ENCODE results near the gene OVAAL. TPM values are rescaled to one million over a fixed set of nuclear protein-coding genes. Genes with fewer than 3 reads are reported as not detected.

Gene OVAAL
- total RNA-seq, 2 experiments from 2014 or later = not detected

- Mint-ChIP-seq H3K9me3 (ENCODE audit: insufficient read depth) (no peaks in the 10 kb centered on the region), H3K27me3 (ENCODE audit: low read depth) (peaks cover 2% of the 10 kb centered on the region), H3K4me1 (ENCODE audit: low read depth) (peaks cover 2% of the 10 kb centered on the region), H3K27ac (no peak overlapping the region), H3K36me3 (ENCODE audit: low read depth) (no peaks in the 10 kb centered on the region), H3K4me3 (no peak overlapping the region)
- CTCF ChIA-PET = interaction anchor here (3.8 to 5.3 kb wide), 2 partner anchors 10 to 335 kb away, joined by 17 to 29 read pairs; no protein-coding TSS in a partner anchor
- no peak for ATAC-seq
- POLR2A ChIA-PET = no interaction called here
- no peak for DNase-seq
Measured at GRCh38 chr1:180527101-180527669, 31.6 kb upstream of the OVAAL start.

GRCh38 chr1:180528868-180529470, 29.8 kb upstream of the OVAAL start:
- Mint-ChIP-seq H3K27ac (no peak overlapping the region), H3K36me3 (ENCODE audit: low read depth) (no peaks in the 10 kb centered on the region), H3K4me1 (ENCODE audit: low read depth) (peaks cover 5% of the 10 kb centered on the region), H3K27me3 (ENCODE audit: low read depth) (no peaks in the 10 kb centered on the region), H3K4me3 (no peak overlapping the region), H3K9me3 (ENCODE audit: insufficient read depth) (no peaks in the 10 kb centered on the region)
- ATAC-seq (no peak), DNase-seq (no peak)
- CTCF ChIA-PET = interaction anchor here (1.5 to 5.3 kb wide), 3 partner anchors 12 to 335 kb away, joined by 6 to 29 read pairs (median 17); no protein-coding TSS in a partner anchor
- POLR2A ChIA-PET = no interaction called here

- POLR2A ChIA-PET = interaction anchor here (0.6 kb wide), 1 partner anchor 55 kb away, joined by 3 read pairs; no protein-coding TSS in a partner anchor
- Mint-ChIP-seq H3K27me3 (ENCODE audit: low read depth) (peaks cover 2% of the 10 kb centered on the region), H3K4me1 (ENCODE audit: low read depth) (peaks cover 5% of the 10 kb centered on the region), H3K27ac (no peak overlapping the region), H3K36me3 (ENCODE audit: low read depth) (no peaks in the 10 kb centered on the region), H3K9me3 (ENCODE audit: insufficient read depth) (no peaks in the 10 kb centered on the region), H3K4me3 (no peak overlapping the region)
- CTCF ChIA-PET = interaction anchor here (1.0 to 5.3 kb wide), 3 partner anchors 9 to 332 kb away, joined by 4 to 29 read pairs (median 17); no protein-coding TSS in a partner anchor
- ATAC-seq (no peak), DNase-seq (no peak)
Measured at GRCh38 chr1:180530501-180530900, 28.3 kb upstream of the OVAAL start.

GRCh38 chr1:180532854-180533253, 25.9 kb upstream of the OVAAL start:
- POLR2A ChIA-PET = interaction anchor here (0.7 kb wide), 1 partner anchor 211 kb away, joined by 4 read pairs; no protein-coding TSS in a partner anchor
- H3K36me3 Mint-ChIP-seq (ENCODE audit: low read depth) = no peaks in the 10 kb centered on the region

GRCh38 chr1:180533266-180533987, 25.3 kb upstream of the OVAAL start:
- H3K27me3 Mint-ChIP-seq (ENCODE audit: low read depth) = peaks cover 10% of the 10 kb centered on the region
- ATAC-seq (peak; percentile 81), DNase-seq (peak; percentile 74)
- CTCF ChIA-PET = interaction anchor here (0.6 to 8.0 kb wide), 11 partner anchors 8 to 392 kb away, joined by 3 to 80 read pairs (median 3); partner anchors contain the start of gene XPR1
- H3K4me3 Mint-ChIP-seq = no peak overlapping the region
- H3K36me3 Mint-ChIP-seq (ENCODE audit: low read depth) = no peaks in the 10 kb centered on the region
- POLR2A ChIA-PET = interaction anchor here (0.7 kb wide), 1 partner anchor 212 kb away, joined by 4 read pairs; no protein-coding TSS in a partner anchor
- no peak overlapping the region for H3K27ac Mint-ChIP-seq
- peaks cover 3% of the 10 kb centered on the region for H3K4me1 Mint-ChIP-seq (ENCODE audit: low read depth)
- H3K9me3 Mint-ChIP-seq (ENCODE audit: insufficient read depth) = no peaks in the 10 kb centered on the region

More at GRCh38 chr1:180532854-180533253, 25.9 kb upstream of the OVAAL start:
- no peak for ATAC-seq
- Mint-ChIP-seq H3K4me3 (no peak overlapping the region), H3K27me3 (ENCODE audit: low read depth) (peaks cover 7% of the 10 kb centered on the region), H3K27ac (no peak overlapping the region), H3K9me3 (ENCODE audit: insufficient read depth) (no peaks in the 10 kb centered on the region), H3K4me1 (ENCODE audit: low read depth) (peaks cover 3% of the 10 kb centered on the region)
- no peak for DNase-seq
- CTCF ChIA-PET = interaction anchor here (0.6 to 8.0 kb wide), 9 partner anchors 8 to 366 kb away, joined by 3 to 80 read pairs (median 3); partner anchors contain the start of gene XPR1

GRCh38 chr1:180534214-180534613, 24.6 kb upstream of the OVAAL start:
- Mint-ChIP-seq H3K27ac (no peak overlapping the region), H3K27me3 (ENCODE audit: low read depth) (peaks cover 15% of the 10 kb centered on the region), H3K36me3 (ENCODE audit: low read depth) (no peaks in the 10 kb centered on the region), H3K4me3 (no peak overlapping the region), H3K4me1 (ENCODE audit: low read depth) (peaks cover 3% of the 10 kb centered on the region), H3K9me3 (ENCODE audit: insufficient read depth) (no peaks in the 10 kb centered on the region)
- ChIA-PET POLR2A (no interaction called here), CTCF (interaction anchor here (0.7 to 8.0 kb wide), 6 partner anchors 9 to 391 kb away, joined by 3 to 80 read pairs (median 3); no protein-coding TSS in a partner anchor)
- DNase-seq (no peak), ATAC-seq (no peak)

- peaks cover 15% of the 10 kb centered on the region for H3K27me3 Mint-ChIP-seq (ENCODE audit: low read depth)
- DNase-seq (no peak), ATAC-seq (no peak)
- H3K4me3 Mint-ChIP-seq = no peak overlapping the region
- peaks cover 3% of the 10 kb centered on the region for H3K4me1 Mint-ChIP-seq (ENCODE audit: low read depth)
- H3K27ac Mint-ChIP-seq = no peak overlapping the region
- CTCF ChIA-PET = interaction anchor here (0.8 to 8.0 kb wide), 3 partner anchors 50 to 327 kb away, joined by 3 to 80 read pairs (median 3); no protein-coding TSS in a partner anchor
- no peaks in the 10 kb centered on the region for H3K9me3 Mint-ChIP-seq (ENCODE audit: insufficient read depth)
- H3K36me3 Mint-ChIP-seq (ENCODE audit: low read depth) = no peaks in the 10 kb centered on the region
- POLR2A ChIA-PET = no interaction called here
Measured at GRCh38 chr1:180535418-180535999, 23.3 kb upstream of the OVAAL start.

GRCh38 chr1:180536821-180537372, 21.9 kb upstream of the OVAAL start:
- H3K4me3 Mint-ChIP-seq = no peak overlapping the region
- ChIA-PET POLR2A (interaction anchor here (0.6 kb wide), 1 partner anchor 57 kb away, joined by 4 read pairs; no protein-coding TSS in a partner anchor), CTCF (interaction anchor here (0.7 to 8.0 kb wide), 3 partner anchors 14 to 326 kb away, joined by 3 to 80 read pairs (median 3); no protein-coding TSS in a partner anchor)
- H3K27me3 Mint-ChIP-seq (ENCODE audit: low read depth) = peaks cover 18% of the 10 kb centered on the region
- H3K4me1 Mint-ChIP-seq (ENCODE audit: low read depth) = peaks cover 3% of the 10 kb centered on the region
- no peak overlapping the region for H3K27ac Mint-ChIP-seq
- no peaks in the 10 kb centered on the region for H3K36me3 Mint-ChIP-seq (ENCODE audit: low read depth)
- ATAC-seq = no peak
- no peaks in the 10 kb centered on the region for H3K9me3 Mint-ChIP-seq (ENCODE audit: insufficient read depth)
- no peak for DNase-seq

GRCh38 chr1:180539136-180539535, 19.6 kb upstream of the OVAAL start:
- no peaks in the 10 kb centered on the region for H3K36me3 Mint-ChIP-seq (ENCODE audit: low read depth)
- DNase-seq (no peak), ATAC-seq (no peak)
- H3K4me3 Mint-ChIP-seq = no peak overlapping the region
- ChIA-PET POLR2A (interaction anchor here (0.6 kb wide), 1 partner anchor 376 kb away, joined by 3 read pairs; no protein-coding TSS in a partner anchor), CTCF (interaction anchor here (0.9 to 8.0 kb wide), 2 partner anchors 23 to 324 kb away, joined by 3 to 80 read pairs; no protein-coding TSS in a partner anchor)
- no peaks in the 10 kb centered on the region for H3K9me3 Mint-ChIP-seq (ENCODE audit: insufficient read depth)
- peaks cover 19% of the 10 kb centered on the region for H3K27me3 Mint-ChIP-seq (ENCODE audit: low read depth)
- H3K27ac Mint-ChIP-seq = no peak overlapping the region
- no peaks in the 10 kb centered on the region for H3K4me1 Mint-ChIP-seq (ENCODE audit: low read depth)

GRCh38 chr1:180540697-180541594, 17.8 kb upstream of the OVAAL start:
- H3K27me3 Mint-ChIP-seq (ENCODE audit: low read depth) = peaks cover 16% of the 10 kb centered on the region
- H3K27ac Mint-ChIP-seq = no peak overlapping the region
- no peak for DNase-seq
- no peaks in the 10 kb centered on the region for H3K4me1 Mint-ChIP-seq (ENCODE audit: low read depth)
- H3K4me3 Mint-ChIP-seq = no peak overlapping the region
- no peak for ATAC-seq
- no peaks in the 10 kb centered on the region for H3K9me3 Mint-ChIP-seq (ENCODE audit: insufficient read depth)
- ChIA-PET CTCF (no interaction called here), POLR2A (no interaction called here)
- H3K36me3 Mint-ChIP-seq (ENCODE audit: low read depth) = no peaks in the 10 kb centered on the region
